NCI-H2171 treated with DMSO at 0.1 percent for 48 hours (cell line): Measurements from ENCODE around the gene GAD1.

Experiments used
- DNase-seq: peaks from one replicate; lab custom pipeline; 2025; lab: John Stamatoyannopoulos, UW

The GAD1 gene

DNA sequence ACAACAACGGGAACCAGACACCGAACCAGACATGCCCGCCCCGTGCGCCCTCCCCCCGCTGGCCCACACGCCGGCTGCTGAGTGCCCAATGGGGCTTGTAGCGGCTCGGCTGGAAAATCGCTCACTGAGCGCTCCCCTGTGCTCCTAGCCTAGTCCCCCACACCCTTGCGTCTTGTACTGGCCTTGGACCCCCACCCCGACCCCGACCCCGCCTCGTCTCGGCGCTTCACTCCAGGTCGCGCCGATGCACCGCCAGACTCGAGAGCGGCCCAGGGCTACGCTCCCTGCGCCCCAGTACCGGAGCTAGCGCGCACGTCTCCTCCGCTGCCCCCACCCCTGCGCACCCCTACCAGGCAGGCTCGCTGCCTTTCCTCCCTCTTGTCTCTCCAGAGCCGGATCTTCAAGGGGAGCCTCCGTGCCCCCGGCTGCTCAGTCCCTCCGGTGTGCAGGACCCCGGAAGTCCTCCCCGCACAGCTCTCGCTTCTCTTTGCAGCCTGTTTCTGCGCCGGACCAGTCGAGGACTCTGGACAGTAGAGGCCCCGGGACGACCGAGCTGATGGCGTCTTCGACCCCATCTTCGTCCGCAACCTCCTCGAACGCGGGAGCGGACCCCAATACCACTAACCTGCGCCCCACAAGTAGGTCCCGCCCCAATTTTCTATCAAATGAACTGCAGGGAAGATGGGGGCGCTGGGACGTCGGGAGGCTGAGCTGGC lies 1.5 kb downstream of the GAD1 start:
- DNase-seq = no peak

DNA sequence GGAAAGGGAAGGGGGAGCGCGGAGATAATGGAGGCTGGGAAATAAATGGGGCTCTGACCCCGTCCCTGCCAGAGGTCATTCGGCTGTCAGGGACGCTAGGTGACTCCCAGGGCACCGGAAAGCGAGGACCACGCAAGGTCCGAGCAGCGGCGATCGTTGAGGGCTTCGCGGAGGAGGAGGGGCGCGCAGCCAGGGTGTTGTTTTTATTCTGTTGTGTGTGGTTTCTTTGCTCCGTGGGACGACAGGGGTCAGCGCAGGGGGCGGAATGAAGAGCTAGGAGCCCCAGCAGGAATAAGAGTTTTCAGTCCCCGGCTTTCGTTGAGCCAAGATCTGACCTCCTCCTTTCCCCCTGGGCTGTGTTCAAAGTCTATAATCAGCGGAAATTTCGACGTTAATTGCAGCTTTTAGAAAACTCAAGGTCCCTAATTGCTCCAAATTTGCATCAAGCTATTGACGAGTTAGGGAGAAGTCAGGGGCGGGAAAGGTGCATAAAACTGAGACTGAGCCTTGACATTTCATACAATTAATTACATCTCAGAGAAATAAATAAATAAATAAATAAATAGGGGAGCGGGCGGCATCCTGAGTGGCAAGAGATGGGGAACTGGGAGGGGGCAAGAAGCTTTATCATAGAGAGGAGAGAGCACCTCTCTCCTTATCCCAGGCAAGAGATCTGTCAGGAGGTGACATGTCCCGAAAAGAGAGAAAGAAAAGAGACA lies 2.2 kb downstream of the GAD1 start:
- no peak for DNase-seq

DNA sequence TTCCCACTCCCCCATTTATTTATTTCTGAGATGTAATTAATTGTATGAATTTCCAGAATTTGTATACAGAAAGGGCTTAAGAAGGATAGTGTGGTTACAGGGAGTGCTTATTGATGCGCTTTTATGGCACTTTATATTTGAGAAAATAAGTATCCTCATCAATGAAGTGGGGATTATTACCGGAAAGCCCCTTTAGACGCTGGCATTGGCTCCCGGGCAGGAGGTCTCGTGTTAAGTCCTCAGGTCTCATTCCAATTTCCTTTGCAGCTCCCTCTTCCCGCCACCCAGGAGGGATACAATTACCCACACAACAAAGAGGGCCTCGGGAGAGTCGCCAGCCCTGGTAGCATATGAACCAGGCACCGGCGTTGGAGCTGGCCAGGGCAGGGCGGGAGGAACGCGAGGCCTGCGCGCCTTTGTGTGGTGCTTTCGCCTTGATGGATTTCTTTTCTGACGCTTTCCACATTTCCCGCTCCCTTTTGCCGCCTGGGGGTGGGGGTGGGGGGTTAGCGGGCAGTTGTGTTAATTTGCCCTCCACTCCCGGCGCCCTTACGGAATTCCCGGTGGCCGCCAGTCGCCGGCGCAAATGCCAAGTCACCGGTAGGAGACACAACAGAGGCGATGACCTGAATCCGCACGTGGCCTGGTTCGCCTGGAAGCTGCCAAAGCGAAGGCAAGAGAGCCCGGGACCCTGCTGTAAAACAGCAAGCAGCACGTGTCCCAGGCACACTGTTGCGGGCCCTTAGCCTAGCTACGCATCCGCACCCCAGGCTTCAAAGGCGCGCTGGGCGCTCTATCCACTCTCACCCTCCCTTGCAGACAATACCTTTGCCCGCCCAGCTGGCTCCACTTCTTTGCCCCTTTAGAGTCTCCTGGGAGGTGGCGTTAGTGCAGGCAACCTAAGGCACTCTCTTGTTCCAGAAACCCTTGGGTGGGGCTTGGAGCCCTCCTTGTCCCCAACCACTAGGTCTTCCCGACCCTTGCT lies 3.3 kb downstream of the GAD1 start:
- no peak for DNase-seq

DNA sequence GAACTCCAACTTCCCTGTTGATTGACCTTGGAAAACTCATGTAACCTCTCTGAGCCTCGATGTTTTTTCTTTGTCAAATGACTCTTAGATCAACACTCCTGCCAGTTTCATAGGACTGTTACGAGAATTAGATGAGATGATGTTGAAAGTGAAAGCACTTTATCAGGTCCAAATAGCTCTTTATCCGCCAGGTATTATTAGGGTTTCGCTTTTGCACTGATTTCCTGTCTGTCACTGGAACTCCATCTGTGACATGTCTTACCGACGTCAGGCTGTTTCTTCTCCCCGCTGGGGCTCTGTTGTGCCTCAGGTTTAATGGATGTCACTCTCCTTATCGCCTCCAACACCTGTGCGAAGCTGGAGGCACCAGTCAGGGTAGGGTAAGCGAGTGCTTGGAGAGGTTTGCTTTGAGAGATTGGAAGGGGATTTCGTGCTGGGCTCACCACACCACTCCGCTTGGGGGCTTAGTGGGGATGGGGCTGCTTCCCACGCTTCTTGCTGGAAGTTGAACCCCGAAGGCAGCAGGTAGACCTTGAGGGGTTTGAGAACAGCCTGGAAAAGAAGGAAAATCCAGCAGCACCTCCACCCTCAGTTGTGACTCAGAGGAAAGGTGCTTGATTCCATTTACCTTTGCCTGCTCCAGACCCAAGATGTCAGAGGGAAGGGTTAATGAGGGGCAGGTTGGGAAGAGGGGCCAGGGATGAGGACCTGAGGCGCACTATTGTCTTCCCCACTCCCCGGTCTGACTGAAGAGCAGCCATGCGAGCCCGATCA lies 4.3 kb downstream of the GAD1 start:
- no peak for DNase-seq

DNA sequence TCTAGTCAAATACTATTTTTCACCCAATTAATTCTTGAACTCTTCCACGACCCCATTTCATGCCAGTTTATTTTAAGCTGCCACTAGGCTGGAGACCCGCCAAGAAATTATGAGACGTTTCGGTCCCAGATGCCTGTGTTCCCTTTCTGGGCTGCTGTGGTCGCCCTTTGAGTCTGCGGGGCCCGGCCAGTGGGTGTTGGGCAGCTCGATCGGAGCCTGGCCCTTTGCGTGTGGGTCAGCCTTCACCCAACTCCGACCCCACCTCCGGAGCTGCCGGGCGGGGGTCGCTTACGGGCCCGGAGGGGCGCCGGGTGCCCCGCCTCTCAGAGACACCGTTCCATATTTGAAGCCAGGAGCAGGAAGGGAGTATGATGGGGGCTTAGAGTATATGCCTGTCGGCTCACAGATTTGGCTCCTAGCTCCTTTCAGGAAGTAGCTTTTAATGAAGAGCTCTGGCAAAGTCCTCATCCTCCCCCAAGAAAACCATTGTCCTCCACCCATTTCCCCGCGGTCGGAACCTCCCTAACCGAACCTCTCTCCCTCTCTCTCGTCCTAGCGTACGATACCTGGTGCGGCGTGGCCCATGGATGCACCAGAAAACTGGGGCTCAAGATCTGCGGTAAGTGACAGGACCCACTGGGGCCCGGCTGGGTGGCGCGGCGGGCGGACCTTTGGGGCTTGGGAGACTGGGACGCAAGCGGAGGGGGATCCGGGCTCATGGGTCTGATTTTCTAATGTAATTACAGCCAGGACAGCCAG lies 5.0 kb downstream of the GAD1 start:
- DNase-seq = peak; percentile 5

DNA sequence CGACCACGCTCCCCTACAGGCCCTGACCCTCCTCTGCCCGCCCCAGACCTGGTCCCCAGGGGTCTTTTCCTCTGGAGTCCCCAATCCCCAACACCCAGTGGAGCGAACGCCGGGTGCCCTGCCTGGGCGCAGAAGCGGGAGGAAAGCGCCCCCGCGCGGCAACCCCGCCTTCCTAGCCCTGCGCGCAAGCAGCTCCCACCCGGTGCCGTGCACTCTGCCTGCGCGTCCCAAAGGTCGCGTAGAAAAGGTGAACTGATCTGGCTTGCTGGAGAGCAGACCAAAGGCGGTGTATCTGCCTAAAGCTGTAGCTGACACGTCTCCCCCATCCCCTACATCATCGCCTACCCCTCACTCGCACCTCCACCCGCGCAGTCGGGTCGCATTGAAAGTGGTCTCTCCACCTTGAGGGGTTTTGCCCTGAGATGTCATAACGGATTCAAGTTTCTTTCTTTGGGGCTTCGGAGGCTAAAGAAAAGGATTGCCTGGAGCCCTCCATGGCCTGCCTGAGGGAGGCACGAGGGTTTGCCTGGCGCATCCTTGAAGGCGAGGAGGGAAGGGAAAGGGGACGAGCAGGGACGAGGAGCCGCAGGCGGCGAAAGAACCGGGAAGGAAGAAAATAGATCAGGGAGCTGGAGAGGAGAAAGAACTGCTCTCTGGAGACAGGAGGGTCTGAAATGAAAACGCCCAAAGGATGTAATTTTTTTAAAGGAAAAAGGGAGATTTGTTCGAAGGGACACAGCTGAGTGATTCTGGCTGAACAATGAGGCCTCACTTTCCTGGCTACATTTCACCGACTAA lies 5.8 kb downstream of the GAD1 start:
- DNase-seq = no peak

DNA sequence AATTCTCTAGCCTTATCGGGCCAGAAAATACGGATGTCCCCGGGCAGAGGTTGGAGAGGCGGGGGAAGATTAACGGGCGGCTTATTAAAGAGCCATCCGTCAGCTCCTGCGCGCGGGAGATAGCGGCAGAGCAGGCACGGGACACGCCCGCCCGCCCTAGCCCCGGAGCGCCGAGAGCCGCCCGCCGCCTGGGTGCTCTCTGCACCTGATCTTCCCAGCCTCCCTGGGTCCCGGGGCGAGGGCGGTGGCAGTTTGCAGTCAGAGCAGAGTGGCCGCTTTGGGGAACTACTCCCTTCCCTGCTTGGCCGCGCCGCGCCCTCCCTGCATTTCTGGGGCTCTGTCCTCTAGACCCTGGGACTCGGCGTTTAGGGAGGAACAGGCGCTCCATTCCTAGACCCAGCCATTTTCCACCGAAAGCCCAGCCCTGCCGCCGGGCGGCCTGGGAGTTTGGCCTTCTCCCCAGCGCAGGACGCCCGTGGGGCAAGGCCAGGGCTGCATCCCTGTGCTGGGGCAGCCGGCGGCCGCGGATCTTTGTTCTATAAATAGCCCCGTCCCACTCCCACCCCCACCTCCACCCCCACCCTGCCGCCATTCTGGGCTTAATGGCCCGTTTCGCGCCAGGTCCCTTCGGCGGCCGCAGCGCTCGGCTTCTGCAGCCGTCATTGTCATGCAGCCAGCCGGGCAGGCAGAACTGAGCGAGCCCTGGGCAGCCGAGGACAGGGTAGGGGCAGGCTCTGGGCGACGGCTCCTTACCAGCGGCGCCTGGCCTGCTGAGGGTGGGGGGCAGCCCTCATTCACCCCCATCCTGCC lies 6.6 kb downstream of the GAD1 start:
- DNase-seq = no peak

DNA sequence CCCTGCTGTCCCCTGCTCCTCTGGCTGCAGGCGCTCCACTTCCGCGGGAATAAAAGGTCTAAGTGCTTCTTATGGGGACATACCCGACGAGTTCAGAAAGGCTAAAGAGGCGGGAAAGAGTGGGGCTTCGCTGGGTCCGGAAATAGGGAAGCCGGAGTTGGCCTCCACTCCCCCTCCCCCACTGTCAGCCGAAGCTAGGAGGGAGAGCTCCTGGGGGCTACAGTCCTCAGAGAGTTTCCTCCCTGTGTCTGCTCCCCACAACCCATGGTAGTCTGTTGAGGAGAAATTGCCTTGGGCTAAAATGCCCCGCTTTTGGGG lies 7.2 kb downstream of the GAD1 start:
- no peak for DNase-seq

DNA sequence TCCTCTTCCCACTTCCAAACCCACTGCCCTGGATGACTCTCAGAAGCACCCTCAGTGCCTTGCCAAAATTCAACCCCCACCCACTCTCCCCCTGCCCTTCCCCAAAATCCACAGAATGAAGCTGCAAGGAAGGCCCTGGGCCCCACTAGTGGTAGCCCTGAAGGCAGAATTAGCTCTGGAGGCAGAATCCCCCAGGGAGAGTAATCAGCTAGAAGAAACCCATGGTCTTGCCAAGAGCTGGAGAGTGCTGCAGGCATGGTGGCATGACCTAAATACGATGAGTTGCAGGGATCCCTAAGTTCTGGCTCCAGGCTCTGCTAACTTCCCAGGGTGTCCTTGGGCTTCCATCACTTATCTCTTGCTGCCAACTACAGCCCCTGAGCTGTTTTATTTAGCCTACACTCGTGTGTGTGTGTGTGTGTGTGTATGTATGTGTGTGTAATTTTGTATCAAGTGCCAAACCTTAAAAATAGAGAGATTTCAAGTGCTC lies 7.9 kb downstream of the GAD1 start:
- DNase-seq = peak; percentile 20

DNA sequence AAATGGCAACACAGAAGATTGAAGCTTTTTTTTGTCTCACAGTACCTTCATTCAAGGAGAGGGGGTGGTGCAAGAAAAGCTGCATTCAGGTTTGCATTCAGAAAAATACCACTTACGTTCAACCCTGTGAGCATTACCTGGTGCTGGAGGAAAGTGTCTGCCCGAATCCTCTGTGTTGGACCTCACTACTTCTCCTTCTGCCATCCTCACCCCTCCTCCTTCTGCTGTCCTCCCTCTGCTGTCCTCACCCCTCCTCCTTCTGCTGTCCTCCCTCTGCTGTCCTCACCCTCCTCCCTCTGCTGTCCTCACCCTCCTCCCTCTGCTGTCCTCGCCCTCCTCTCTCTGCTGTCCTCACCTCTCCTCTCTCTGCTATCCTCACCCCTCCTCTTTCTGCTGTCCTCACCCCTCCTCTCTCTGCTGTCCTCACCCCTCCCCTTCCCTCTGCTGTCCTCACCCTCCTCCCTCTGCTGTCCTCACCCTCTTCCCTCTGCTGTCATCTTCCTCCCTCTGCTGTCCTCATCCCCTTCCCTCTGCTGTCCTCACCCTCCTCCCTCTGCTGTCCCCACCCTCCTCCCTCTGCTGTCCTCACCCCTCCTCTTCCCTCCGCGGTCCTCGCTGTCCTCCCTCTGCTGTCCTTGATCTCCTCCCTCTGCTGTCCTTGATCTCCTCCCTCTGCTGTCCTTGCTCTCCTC lies 11.3 kb downstream of the GAD1 start:
- DNase-seq = no peak

DNA sequence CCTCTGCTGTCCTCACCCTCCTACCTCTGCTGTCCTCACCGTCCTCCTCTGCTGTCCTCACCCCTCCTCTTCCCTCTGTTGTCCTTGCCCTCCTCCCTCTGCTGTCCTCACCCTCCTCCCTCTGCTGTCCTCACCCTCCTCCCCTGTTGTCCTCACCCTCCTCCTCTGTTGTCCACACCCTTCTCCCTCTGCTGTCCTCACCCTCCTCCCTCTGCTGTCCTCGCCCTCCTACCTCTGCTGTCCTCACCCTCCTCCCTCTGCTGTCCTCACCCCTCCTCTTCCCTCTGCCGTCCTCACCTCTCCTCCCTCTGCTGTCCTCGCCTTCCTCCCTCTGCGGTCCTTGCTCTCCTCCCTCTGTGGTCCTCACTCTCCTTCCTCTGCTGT lies 11.8 kb downstream of the GAD1 start:
- no peak for DNase-seq

DNA sequence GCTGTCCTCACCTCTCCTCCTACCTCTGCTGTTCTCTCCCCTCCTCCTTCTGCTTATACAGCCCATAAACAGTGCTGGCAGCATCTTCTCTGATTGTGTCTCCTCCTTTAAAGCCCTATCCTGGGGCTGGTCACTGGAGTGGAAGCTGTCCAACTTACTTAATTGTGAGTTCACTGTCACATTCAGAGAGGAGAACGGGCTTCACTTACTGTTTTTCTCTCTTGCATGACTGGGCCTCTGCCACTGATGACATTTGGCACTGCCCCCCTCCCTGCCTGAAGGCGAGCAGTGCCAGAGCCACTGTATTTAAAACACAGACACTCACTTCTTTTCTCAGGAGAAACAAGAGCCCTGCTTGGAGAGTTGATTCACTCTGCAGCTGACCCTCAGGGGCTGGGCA lies 12.3 kb downstream of the GAD1 start:
- DNase-seq = no peak

DNA sequence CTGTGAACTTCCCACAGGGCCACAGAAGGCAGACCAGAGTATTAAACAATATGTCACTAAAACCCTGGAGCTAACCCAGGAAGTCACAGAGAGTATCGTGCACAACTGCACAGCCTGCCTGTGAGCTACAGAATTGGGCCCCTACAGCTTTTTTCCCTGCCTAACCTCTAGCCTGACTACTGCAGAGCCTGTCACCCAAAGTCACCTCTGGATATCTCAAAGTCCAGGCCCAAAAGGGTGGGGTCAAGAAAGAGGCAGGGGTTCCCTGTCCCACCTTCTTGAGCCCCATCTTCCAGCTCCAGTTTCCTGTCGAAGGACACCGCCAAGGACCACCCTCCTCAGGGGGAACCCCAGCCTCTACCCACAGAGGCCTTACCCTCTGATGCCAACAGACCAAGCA lies 13.5 kb downstream of the GAD1 start:
- no peak for DNase-seq

DNA sequence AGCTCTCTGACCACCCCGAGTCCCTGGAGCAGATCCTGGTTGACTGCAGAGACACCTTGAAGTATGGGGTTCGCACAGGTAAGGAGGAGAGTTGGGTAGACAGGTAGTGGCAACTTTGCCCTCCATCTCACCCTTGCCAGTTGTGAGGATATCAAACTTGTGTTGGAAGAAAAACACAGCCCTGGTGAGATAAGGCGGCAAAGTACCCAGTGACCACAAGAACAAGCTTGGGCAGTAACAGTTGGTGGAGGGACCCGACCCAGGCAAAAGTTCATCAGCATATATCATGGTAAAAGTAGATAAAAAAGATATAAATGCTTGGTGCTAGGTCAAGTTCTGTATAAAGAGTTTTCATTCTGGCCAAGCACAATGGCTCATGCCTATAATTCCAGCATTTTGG lies 14.4 kb downstream of the GAD1 start:
- DNase-seq = no peak

DNA sequence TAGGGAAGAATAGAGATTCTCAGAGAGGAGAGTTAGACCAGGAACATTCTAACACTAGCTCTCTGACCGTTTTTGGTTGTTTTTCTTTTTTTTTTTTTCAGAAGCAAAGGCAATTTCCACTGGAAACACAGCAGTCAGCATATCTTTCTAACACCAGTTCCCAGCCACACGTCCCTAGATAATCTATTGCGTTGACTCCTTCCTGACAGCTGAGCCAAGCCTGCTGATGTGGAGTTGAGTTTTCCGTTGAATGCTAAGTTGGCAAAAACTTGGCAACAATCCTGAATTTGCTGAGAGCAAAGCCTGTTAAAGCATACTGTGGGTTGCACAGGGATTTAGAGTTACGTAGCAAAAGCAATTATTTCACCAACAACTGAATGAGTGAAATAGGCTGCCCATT lies 19.3 kb downstream of the GAD1 start:
- DNase-seq = no peak

DNA sequence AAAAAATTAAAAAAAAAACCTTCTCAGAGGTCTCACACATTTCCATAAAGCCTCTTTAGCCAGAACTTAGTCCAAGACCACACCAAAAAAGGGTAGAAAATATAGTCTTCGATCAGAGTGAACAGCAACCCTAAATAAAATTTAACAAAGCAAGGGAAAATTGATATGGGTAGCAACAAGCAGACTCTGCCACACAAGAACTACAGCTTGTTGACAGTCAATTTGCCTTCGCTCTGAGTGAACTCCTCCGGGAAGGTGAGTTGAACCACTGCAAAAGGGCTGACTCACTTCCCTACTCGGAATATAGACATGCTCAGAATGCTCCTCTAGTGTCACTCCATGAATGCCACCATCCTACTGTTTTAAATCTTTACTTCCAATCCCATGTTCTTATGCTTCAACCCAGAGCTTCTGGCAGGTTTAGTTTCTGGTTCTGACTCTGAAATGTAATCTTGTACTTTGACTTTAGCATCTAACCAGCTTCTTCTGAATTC lies 24.1 kb downstream of the GAD1 start:
- no peak for DNase-seq

DNA sequence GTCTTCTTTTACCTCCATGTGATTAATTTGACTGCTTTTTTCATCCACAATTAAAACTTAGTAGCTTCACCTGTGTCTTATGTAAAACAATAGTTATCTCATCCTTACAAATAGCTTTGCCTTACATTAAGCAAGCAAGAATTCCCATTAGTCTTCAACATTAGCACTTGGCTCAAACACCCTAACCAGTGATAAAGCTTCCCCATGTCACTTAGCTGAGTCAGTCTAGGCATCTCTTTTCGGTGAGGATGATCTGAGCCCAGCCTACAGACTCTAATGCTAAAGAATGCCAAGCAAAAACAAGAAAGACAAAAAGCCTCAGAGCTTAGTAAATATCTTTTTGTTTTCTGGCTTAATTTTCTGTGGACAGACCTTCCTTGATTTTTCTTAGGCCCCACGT lies 26.1 kb downstream of the GAD1 start:
- DNase-seq = no peak

DNA sequence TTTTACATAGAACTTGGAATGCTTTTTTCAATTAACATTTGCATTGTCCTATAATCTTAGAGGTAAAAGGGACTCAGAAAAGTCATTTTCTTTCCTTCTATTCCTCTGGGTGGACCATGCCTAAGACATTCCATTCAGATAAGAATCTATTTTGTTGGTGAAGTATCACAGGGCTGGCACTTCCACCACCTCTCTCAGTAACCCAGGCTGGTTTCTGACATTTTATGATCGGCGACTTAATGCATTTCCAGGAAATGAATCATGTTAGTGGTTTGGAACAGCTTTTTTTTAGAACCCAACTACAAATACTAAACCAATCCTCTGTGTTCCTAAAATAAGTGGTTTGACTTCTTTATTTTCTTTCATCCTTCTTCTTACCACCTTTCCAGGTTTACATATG lies 27.0 kb downstream of the GAD1 start:
- no peak for DNase-seq

DNA sequence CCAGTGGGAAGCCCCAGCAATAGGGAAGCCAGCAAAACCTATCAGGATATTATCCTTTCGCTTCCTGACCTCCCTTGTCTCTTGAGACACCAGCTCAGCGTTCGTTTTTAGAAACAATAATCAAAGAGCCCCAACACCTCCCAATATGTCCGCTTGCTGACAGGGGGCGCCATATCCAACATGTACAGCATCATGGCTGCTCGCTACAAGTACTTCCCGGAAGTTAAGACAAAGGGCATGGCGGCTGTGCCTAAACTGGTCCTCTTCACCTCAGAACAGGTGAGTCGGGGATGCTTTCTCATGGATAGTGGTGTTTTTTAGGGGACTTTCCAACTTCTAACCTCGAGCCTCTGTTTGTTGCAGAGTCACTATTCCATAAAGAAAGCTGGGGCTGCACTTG lies 28.7 kb downstream of the GAD1 start:
- DNase-seq = no peak
